HFFc6 (cell line): ENCODE data around the gene PRIMPOL. TPM values are rescaled to one million over a fixed set of nuclear protein-coding genes. Genes with fewer than 3 reads are reported as not detected.
A peak's percentile ranks its signal among the peaks of the same experiment; 100 is the strongest.
"Not testable (repeated sequence)": the region's sequence is repeated elsewhere in the genome, so short reads cannot be mapped to it uniquely, and the experiment has no call there.

Source experiments
- DNase-seq: peaks from one replicate; pipeline ENCODE4 v3.0.0-alpha.2; 2018
- H3K27ac Mint-ChIP-seq: 2 replicates; pipeline ENCODE4 v1.8.0; 2020; ENCODE audit warnings: mild to moderate bottlenecking, mixed read lengths
- H3K27me3 Mint-ChIP-seq: 2 replicates; pipeline ENCODE4 v1.8.0; 2021; ENCODE audit warnings: mild to moderate bottlenecking, moderate library complexity, mixed read lengths; ENCODE audit not compliant: insufficient read depth
- H3K36me3 Mint-ChIP-seq: 2 replicates; pipeline ENCODE4 v1.8.0; 2021; ENCODE audit warnings: low read depth, mixed read lengths
- H3K4me1 Mint-ChIP-seq: 2 replicates; pipeline ENCODE4 v1.8.0; 2020; ENCODE audit warnings: low read depth, mixed read lengths
- H3K4me3 Mint-ChIP-seq: 2 replicates; pipeline ENCODE4 v1.8.0; 2020; ENCODE audit warnings: mild to moderate bottlenecking, moderate library complexity, mixed read lengths
- H3K9me3 Mint-ChIP-seq: 2 replicates; pipeline ENCODE4 v1.8.0; 2020; ENCODE audit warnings: mild to moderate bottlenecking, mixed read lengths
- total RNA-seq, 6 experiments: library from RNA; stranded (reverse); fragmentation: NEBNext Ultra II Directional; extraction: Animal tissue kit (Norgen Biotek cat#: 25700); gene quantifications; 2 replicates in 1 of 6; 3 replicates in 5 of 6; pipeline ENCODE4 v1.2.3, GENCODE V29; 2021
- TF ChIP-seq, protein P1 (sequence below): fragments of 200-600 bp; sonication (generic); IDR thresholded peaks from 2 replicates; pipeline ENCODE4 v1.5.0; 2021; ENCODE audit warnings: antibody characterized with exemption, mild to moderate bottlenecking

The PRIMPOL gene
- total RNA-seq, 6 experiments from 2014 or later: 9.0 to 11.3 (median 10.8) TPM

- TF ChIP-seq, protein P1, sequence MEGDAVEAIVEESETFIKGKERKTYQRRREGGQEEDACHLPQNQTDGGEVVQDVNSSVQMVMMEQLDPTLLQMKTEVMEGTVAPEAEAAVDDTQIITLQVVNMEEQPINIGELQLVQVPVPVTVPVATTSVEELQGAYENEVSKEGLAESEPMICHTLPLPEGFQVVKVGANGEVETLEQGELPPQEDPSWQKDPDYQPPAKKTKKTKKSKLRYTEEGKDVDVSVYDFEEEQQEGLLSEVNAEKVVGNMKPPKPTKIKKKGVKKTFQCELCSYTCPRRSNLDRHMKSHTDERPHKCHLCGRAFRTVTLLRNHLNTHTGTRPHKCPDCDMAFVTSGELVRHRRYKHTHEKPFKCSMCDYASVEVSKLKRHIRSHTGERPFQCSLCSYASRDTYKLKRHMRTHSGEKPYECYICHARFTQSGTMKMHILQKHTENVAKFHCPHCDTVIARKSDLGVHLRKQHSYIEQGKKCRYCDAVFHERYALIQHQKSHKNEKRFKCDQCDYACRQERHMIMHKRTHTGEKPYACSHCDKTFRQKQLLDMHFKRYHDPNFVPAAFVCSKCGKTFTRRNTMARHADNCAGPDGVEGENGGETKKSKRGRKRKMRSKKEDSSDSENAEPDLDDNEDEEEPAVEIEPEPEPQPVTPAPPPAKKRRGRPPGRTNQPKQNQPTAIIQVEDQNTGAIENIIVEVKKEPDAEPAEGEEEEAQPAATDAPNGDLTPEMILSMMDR: peak; percentile 34; the same call in 1 of the 2 replicates
- Mint-ChIP-seq H3K4me3 (no peak overlapping the region), H3K4me1 (peaks cover 5% of the 10 kb centered on the region), H3K27me3 (no peaks in the 10 kb centered on the region; the same call in none of the 2 replicates), H3K9me3 (no peaks in the 10 kb centered on the region), H3K36me3 (peaks cover 5% of the 10 kb centered on the region; the same call in 1 of the 2 replicates), H3K27ac (no peak overlapping the region)
- DNase-seq: no peak
Measured at GRCh38 chr4:184740980-184741391, 91.4 kb downstream of the PRIMPOL start.

GRCh38 chr4:184741651-184742050 lies 92.1 kb downstream of the PRIMPOL start:
- not testable (repeated sequence) for H3K36me3 Mint-ChIP-seq, H3K4me3 Mint-ChIP-seq, H3K27me3 Mint-ChIP-seq, H3K9me3 Mint-ChIP-seq, DNase-seq, H3K27ac Mint-ChIP-seq
- peaks cover 11% of the 10 kb centered on the region for H3K4me1 Mint-ChIP-seq

GRCh38 chr4:184743650-184744049 lies 94.1 kb downstream of the PRIMPOL start:
- Mint-ChIP-seq H3K4me1 (peaks cover 19% of the 10 kb centered on the region), H3K36me3 (peaks cover 5% of the 10 kb centered on the region; the same call in 1 of the 2 replicates), H3K27ac (no peak overlapping the region), H3K27me3 (peaks cover 3% of the 10 kb centered on the region), H3K4me3 (no peak overlapping the region), H3K9me3 (no peaks in the 10 kb centered on the region)
- TF ChIP-seq, protein P1: no peak
- DNase-seq: no peak

GRCh38 chr4:184744236-184744635 lies 94.7 kb downstream of the PRIMPOL start:
- peaks cover 3% of the 10 kb centered on the region for H3K27me3 Mint-ChIP-seq
- DNase-seq: no peak
- peaks cover 5% of the 10 kb centered on the region; the same call in 1 of the 2 replicates for H3K36me3 Mint-ChIP-seq
- peaks cover 19% of the 10 kb centered on the region for H3K4me1 Mint-ChIP-seq
- H3K27ac Mint-ChIP-seq: no peak overlapping the region
- H3K4me3 Mint-ChIP-seq: no peak overlapping the region
- H3K9me3 Mint-ChIP-seq: no peaks in the 10 kb centered on the region
- TF ChIP-seq, protein P1: no peak

Other genes with a start within 250 kb of the PRIMPOL start
- 10 to 100 TPM; 13.4 to 24.0 (median 19.7) TPM for gene IRF2, start 175.2 kb upstream of the PRIMPOL start, total RNA-seq
- gene CASP3, start 291 bp upstream of the PRIMPOL start, total RNA-seq: 10 to 100 TPM; 25.8 to 31.6 (median 26.5) TPM
- 10 to 100 TPM in 5 of 6 experiments, 1 to 10 TPM in 1; 8.8 to 19.1 (median 17.0) TPM for gene CENPU, start 84.4 kb downstream of the PRIMPOL start, total RNA-seq
- gene ACSL1, start 176.2 kb downstream of the PRIMPOL start, total RNA-seq: 10 to 100 TPM; 21.7 to 24.0 (median 22.9) TPM